Esophagus squamous epithelium (tissue), 5 donors: ENCODE measurements around the gene UBE3C. TPM values are rescaled to one million over a fixed set of nuclear protein-coding genes. Genes with fewer than 3 reads are reported as not detected.

ENCODE experiments used
- DNase-seq: peaks from one replicate; lab custom pipeline; 2025; lab: John Stamatoyannopoulos, UW
- H3K27ac ChIP-seq, 4 donors: fragments of 200-600 bp; sonication (generic); one replicate each; pipeline ENCODE4 v1.5.1; 2016 to 2019; ENCODE audit warnings: mild to moderate bottlenecking in 1 of 4
- H3K27me3 ChIP-seq, 4 donors: fragments of 200-600 bp; sonication (generic); 1 replicate in 3 of 4; 2 replicates in 1 of 4; pipeline versions ENCODE4 v1.5.1 to v1.6.0; 2017 to 2021; ENCODE audit warnings: antibody characterized with exemption in 1 of 4
- H3K36me3 ChIP-seq, 3 donors: fragments of 200-600 bp; sonication (generic); one replicate each; pipeline ENCODE4 v1.5.1; 2016 to 2019
- H3K4me1 ChIP-seq, 3 donors: fragments of 200-600 bp; sonication (generic); one replicate each; pipeline ENCODE4 v1.5.1; 2017 to 2019
- H3K4me3 ChIP-seq, 4 donors: fragments of 200-600 bp; sonication (generic); 1 replicate in 3 of 4; 2 replicates in 1 of 4; pipeline ENCODE4 v1.5.1; 2016 to 2019; ENCODE audit warnings: mild to moderate bottlenecking in 2 of 4, moderate library complexity in 1 of 4
- H3K9me3 ChIP-seq, 3 donors: fragments of 200-600 bp; sonication (generic); one replicate each; pipeline ENCODE4 v1.5.1; 2016 to 2019
- POLR2A ChIP-seq, 4 donors: fragments of 450-650 bp; IDR thresholded peaks; one replicate each; pipeline ENCODE4 v1.6.1; 2017; ENCODE audit warnings: antibody characterized with exemption in 4 of 4, mild to moderate bottlenecking in 4 of 4, moderate library complexity in 3 of 4
- WGBS, 2 donors: methylation state at CpG; one replicate each; pipeline ENCODE4 v1.1.5; 2018; 5-methylcytosine and 5-hydroxymethylcytosine counted together
- intact Hi-C: fragments of 100-400 bp; cut with DNase I; formaldehyde crosslinking; loops from one replicate; pipeline ENCODE4 v1.15.0; 2022
- total RNA-seq, 4 donors: library from RNA; depleted of rRNA; stranded (reverse); fragments of >200 nt; gene quantifications; one replicate each; pipeline ENCODE4 v1.1.0, GENCODE V29; 2016
- TF ChIP-seq, protein P1 (sequence below), 6 experiments: fragments of 450-650 bp in 4 of 6; fragments of 200-600 bp in 2 of 6; sonication (generic) in 2 of 6; IDR thresholded peaks; one replicate each; pipeline ENCODE4 v1.5.1; 2016 to 2019; ENCODE audit warnings: antibody characterized with exemption in 6 of 6, mild to moderate bottlenecking in 4 of 6, moderate library complexity in 4 of 6
- donor health status: DM: yes; HTN: yes; CAD: no.

The UBE3C gene
- total RNA-seq, 4 donors from 2014 or later, result 52.2 to 101 (median 68.3) TPM

DNA sequence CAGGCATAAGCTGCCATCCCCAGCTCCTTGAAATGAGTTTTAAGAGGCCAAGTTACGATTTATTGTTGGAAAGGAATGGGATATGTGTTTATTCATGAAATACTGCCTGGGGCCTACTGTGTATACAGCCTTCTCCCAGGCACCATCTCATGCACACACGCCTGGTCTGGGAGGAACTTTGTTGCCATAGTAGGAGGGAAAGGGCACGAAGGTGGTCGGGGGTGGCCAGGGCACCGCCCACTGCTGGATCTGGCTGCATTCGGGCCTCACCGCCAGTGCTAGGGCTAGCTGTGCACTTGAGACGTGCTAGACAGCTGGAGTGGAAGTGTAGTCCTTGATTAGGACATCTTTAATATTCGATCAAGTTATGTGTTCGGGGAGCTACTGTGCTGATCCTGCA lies 84.0 kb downstream of the UBE3C start:
- H3K4me1 ChIP-seq, result no peaks in the 10 kb centered on the region
- TF ChIP-seq, protein P1, sequence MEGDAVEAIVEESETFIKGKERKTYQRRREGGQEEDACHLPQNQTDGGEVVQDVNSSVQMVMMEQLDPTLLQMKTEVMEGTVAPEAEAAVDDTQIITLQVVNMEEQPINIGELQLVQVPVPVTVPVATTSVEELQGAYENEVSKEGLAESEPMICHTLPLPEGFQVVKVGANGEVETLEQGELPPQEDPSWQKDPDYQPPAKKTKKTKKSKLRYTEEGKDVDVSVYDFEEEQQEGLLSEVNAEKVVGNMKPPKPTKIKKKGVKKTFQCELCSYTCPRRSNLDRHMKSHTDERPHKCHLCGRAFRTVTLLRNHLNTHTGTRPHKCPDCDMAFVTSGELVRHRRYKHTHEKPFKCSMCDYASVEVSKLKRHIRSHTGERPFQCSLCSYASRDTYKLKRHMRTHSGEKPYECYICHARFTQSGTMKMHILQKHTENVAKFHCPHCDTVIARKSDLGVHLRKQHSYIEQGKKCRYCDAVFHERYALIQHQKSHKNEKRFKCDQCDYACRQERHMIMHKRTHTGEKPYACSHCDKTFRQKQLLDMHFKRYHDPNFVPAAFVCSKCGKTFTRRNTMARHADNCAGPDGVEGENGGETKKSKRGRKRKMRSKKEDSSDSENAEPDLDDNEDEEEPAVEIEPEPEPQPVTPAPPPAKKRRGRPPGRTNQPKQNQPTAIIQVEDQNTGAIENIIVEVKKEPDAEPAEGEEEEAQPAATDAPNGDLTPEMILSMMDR (IDR thresholded peaks at IDR 0.05), result no peak
- TF ChIP-seq POLR2A (IDR thresholded peaks at IDR 0.05), result no peak
- no peak overlapping the region for H3K27ac ChIP-seq
- no peak for DNase-seq
- H3K27me3 ChIP-seq, result no peaks in the 10 kb centered on the region
- 73 to 91% methylated on average over 6 to 7 of the region's 10 CpGs for WGBS, 2 donors
- intact Hi-C loops, result no loop called here
- H3K36me3 ChIP-seq, result peaks cover 3 to 100% (median 12%) of the 10 kb centered on the region in 3 donors
- no peaks in the 10 kb centered on the region for H3K9me3 ChIP-seq
- no peak overlapping the region for H3K4me3 ChIP-seq

DNA sequence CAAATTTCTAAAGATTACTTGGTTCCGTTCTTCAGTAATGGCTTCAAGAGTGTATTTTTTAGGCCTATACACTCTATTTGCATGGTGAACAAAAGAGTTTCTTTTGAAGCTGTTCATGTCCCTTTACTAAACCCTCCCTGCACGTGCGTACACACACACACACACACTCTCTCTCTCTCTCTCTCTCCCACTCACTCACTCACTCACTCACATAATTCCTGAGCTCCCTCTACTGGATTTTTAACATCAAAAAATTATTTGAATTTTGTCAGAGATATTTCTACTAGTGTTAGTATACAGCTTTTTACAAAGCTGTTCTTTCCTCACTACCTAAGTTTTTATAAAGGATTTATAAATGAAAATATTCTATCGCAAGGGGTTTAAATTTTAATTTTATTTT lies 85.9 kb downstream of the UBE3C start:
- peaks cover 0 to 99% (median 3%) of the 10 kb centered on the region in 3 donors for H3K36me3 ChIP-seq
- no peak overlapping the region for H3K27ac ChIP-seq
- no peaks in the 10 kb centered on the region for H3K27me3 ChIP-seq
- 67 to 73% methylated on average over 4 of the region's 4 CpGs for WGBS, 2 donors
- H3K4me1 ChIP-seq, result no peaks in the 10 kb centered on the region
- H3K4me3 ChIP-seq, result no peak overlapping the region
- intact Hi-C loops, result no loop called here
- no peak for DNase-seq
- H3K9me3 ChIP-seq, result no peaks in the 10 kb centered on the region
- no peak for TF ChIP-seq POLR2A (IDR thresholded peaks at IDR 0.05)
- TF ChIP-seq, protein P1 (IDR thresholded peaks at IDR 0.05), result no peak

DNA sequence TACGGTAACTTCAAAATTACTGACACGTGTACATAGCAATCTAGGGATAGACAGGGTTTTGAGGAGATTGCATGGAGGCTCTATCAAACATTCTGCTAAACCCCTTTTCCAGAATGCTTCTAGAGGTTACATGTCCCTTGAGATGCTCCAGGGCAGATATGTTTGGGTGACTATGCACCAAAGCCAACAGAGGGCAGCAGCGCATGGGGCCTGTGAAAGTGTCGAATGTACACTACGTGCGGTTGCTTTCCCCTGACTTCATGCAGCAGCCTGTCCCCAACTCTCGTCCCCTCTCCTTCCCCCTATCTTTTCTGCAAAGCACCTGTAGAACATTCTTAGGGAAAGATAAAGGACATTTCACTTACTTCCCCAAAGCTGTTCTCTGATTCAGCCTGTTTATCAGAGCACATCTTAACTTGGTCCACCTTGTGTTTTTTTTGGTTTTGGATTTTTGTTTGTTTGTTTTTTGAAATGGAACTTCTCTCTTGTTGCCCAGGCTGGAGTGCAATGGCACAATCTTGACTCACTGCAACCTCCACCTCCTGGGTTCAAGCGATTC lies 90.2 kb downstream of the UBE3C start:
- Histone ChIP-seq H3K27me3 (no peaks in the 10 kb centered on the region), H3K4me3 (no peak overlapping the region), H3K4me1 (no peaks in the 10 kb centered on the region), H3K9me3 (no peaks in the 10 kb centered on the region), H3K27ac (no peak overlapping the region), H3K36me3 (peaks cover 6 to 97% (median 8%) of the 10 kb centered on the region in 3 donors)
- intact Hi-C loops, result no loop called here
- 76 to 78% methylated on average over 8 of the region's 8 CpGs for WGBS, 2 donors
- TF ChIP-seq, protein P1 (IDR thresholded peaks at IDR 0.05), result peak in 2 of 6 experiments; percentile 22 to 41
- no peak for TF ChIP-seq POLR2A (IDR thresholded peaks at IDR 0.05)
- DNase-seq, result no peak

- no peaks in the 10 kb centered on the region for H3K9me3 ChIP-seq
- no peaks in the 10 kb centered on the region for H3K4me1 ChIP-seq
- H3K36me3 ChIP-seq, result peaks cover 4 to 95% (median 11%) of the 10 kb centered on the region in 3 donors
- DNase-seq, result no peak
- intact Hi-C loops, result no loop called here
- no peak overlapping the region for H3K4me3 ChIP-seq
- no peak for TF ChIP-seq POLR2A (IDR thresholded peaks at IDR 0.05)
- TF ChIP-seq, protein P1 (IDR thresholded peaks at IDR 0.05), result no peak
- H3K27me3 ChIP-seq, result no peaks in the 10 kb centered on the region
- no peak overlapping the region for H3K27ac ChIP-seq
- WGBS, 2 donors, result 56 to 63% methylated on average over 2 of the region's 2 CpGs
These were observed 95.0 kb downstream of the UBE3C start for GRCh38 chr7:157233677-157234076.

DNA sequence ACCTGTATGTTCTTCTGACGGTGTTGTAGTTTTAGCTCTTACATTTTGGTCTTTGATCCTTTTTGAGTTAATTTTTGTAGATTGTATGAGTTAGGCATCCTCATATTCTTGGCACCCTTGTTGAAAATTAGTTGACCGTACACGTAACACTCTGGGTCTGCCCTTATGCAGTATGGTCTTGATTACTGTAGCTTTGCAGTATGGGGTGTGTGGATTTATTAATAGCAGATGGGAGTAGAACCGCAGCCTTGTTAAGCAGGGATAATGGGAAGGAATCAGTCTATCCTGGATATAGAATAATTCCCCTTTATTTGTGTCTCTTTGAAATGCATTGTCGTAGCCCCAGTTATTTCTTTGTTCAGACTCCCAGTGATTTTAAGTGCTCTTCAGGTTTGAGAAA lies 95.5 kb downstream of the UBE3C start:
- H3K4me3 ChIP-seq, result no peak overlapping the region
- no peak overlapping the region for H3K27ac ChIP-seq
- no peaks in the 10 kb centered on the region for H3K9me3 ChIP-seq
- TF ChIP-seq POLR2A (IDR thresholded peaks at IDR 0.05), result no peak
- TF ChIP-seq, protein P1 (IDR thresholded peaks at IDR 0.05), result no peak
- peaks cover 4 to 96% (median 11%) of the 10 kb centered on the region in 3 donors for H3K36me3 ChIP-seq
- intact Hi-C loops, result no loop called here
- WGBS, 2 donors, result 72 to 74% methylated on average over 5 of the region's 5 CpGs
- H3K4me1 ChIP-seq, result no peaks in the 10 kb centered on the region
- DNase-seq, result no peak
- H3K27me3 ChIP-seq, result no peaks in the 10 kb centered on the region
